Measurements from ENCODE around the gene CEP78.
"Not testable (repeated sequence)": the region's sequence is repeated elsewhere in the genome, so short reads cannot be mapped to it uniquely, and the experiment has no call there.

The CEP78 gene

GRCh38 chr9:78280982-78281668 lies 45.2 kb downstream of the CEP78 start:
- DNase-seq (ENCODE audit: low read depth) = peak; percentile 80
- no peak overlapping the region for H3K4me3 ChIP-seq (ENCODE audit: control insufficient read depth, low read depth, low read length)
- no peak for TF ChIP-seq CTCF (conservative IDR thresholded peaks at IDR 0.05; ENCODE audit: control insufficient read depth, insufficient read depth, low read depth, low read length)

- H3K4me3 ChIP-seq (ENCODE audit: control insufficient read depth, low read depth, low read length); DNase-seq (ENCODE audit: low read depth): not testable (repeated sequence)
These were observed 48.3 kb downstream of the CEP78 start for GRCh38 chr9:78284181-78284580.

DNA sequence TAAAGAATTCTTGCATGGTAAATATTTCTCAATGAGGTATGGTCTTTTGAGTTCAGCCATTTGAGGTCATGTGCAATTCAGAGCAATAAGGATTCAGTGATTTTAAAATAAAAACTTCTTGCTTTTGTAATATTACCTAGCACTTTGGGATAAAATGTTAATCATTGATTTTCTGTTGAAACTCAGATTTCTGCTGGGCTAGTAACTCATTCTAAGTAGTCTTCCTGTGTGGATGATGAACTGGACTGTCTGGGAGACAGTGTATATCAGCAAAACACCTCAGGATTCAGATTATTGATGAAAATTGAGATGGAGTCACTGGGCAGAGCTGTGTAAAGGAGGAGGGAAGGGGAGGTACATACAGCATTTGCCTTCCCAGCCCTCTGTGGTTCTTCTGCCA lies 50.2 kb downstream of the CEP78 start:
- H3K4me3 ChIP-seq (ENCODE audit: control insufficient read depth, low read depth, low read length) = no peak overlapping the region
- no peak for DNase-seq (ENCODE audit: low read depth)
- TF ChIP-seq CTCF (conservative IDR thresholded peaks at IDR 0.05; ENCODE audit: control insufficient read depth, insufficient read depth, low read depth, low read length) = no peak

- no peak for TF ChIP-seq CTCF (conservative IDR thresholded peaks at IDR 0.05; ENCODE audit: control insufficient read depth, insufficient read depth, low read depth, low read length)
- no peak overlapping the region for H3K4me3 ChIP-seq (ENCODE audit: control insufficient read depth, low read depth, low read length)
- DNase-seq (ENCODE audit: low read depth) = no peak
These were observed 51.1 kb downstream of the CEP78 start for GRCh38 chr9:78286946-78287388.

- DNase-seq (ENCODE audit: low read depth) = no peak
- no peak overlapping the region for H3K4me3 ChIP-seq (ENCODE audit: control insufficient read depth, low read depth, low read length)
- no peak for TF ChIP-seq CTCF (conservative IDR thresholded peaks at IDR 0.05; ENCODE audit: control insufficient read depth, insufficient read depth, low read depth, low read length)
These were observed 52.5 kb downstream of the CEP78 start for GRCh38 chr9:78288214-78288892.

- DNase-seq (ENCODE audit: low read depth) = no peak
- no peak overlapping the region for H3K4me3 ChIP-seq (ENCODE audit: control insufficient read depth, low read depth, low read length)
- no peak for TF ChIP-seq CTCF (conservative IDR thresholded peaks at IDR 0.05; ENCODE audit: control insufficient read depth, insufficient read depth, low read depth, low read length)
These were observed 53.6 kb downstream of the CEP78 start for GRCh38 chr9:78289474-78289873.

- no peak for DNase-seq (ENCODE audit: low read depth)
- no peak for TF ChIP-seq CTCF (conservative IDR thresholded peaks at IDR 0.05; ENCODE audit: control insufficient read depth, insufficient read depth, low read depth, low read length)
- H3K4me3 ChIP-seq (ENCODE audit: control insufficient read depth, low read depth, low read length) = no peak overlapping the region
These were observed 55.5 kb downstream of the CEP78 start for GRCh38 chr9:78291240-78291925.

Data from fibroblast of mammary gland (primary cell).